Caco-2 (cell line): Measurements from ENCODE around the gene GRID1. TPM values are rescaled to one million over a fixed set of nuclear protein-coding genes. Genes with fewer than 3 reads are reported as not detected.

Experiments used
- BruUV-seq: library from RNA; stranded (reverse); fragments of 400-500 nt; replicated peaks from 2 replicates; lab custom pipeline; 2021; lab: Mats Ljungman, UMichigan
- CTCF ChIA-PET: fragments of 300-600 bp; sonication (Branson Sonifier 250); formaldehyde crosslinking; loops from one replicate; lab custom pipeline; 2022; ENCODE audit warnings: antibody characterized with exemption; lab: Charles Lee
- POLR2A ChIA-PET: fragments of 300-600 bp; sonication (Branson Sonifier 250); formaldehyde crosslinking; loops from one replicate; lab custom pipeline; 2022; ENCODE audit warnings: antibody characterized with exemption; lab: Charles Lee
- DNase-seq, 2 experiments: peaks; one replicate each; pipeline versions ENCODE4 v3.0.0 to v3.0.0-alpha.2; 2020 to 2022
- H3K27me3 ChIP-seq: replicated peaks from 2 replicates; pipeline ENCODE4 v1.6.0; 2011; ENCODE audit warnings: low read length; ENCODE audit not compliant: control insufficient read depth, insufficient read depth
- H3K36me3 ChIP-seq: 2 replicates; pipeline ENCODE4 v1.5.1; 2011; ENCODE audit warnings: low read length; ENCODE audit not compliant: control insufficient read depth, insufficient read depth
- H3K4me1 ChIP-seq: fragments of 250-450 bp; sonication (Bioruptor Pico); 2 replicates; pipeline ENCODE4 v1.5.1; 2020; ENCODE audit warnings: mild to moderate bottlenecking
- H3K4me3 ChIP-seq: 2 replicates; pipeline ENCODE4 v1.5.1; 2011; ENCODE audit warnings: low read depth, mild to moderate bottlenecking, control low read depth, low read length
- H3K9me3 ChIP-seq: fragments of 250-450 bp; sonication (Bioruptor Pico); 2 replicates; pipeline ENCODE4 v1.5.1; 2020; ENCODE audit warnings: mild to moderate bottlenecking, moderate library complexity
- H3K27ac Mint-ChIP-seq: one replicate; pipeline ENCODE4 v1.8.0; 2022; ENCODE audit warnings: mixed read lengths; ENCODE audit not compliant: unreplicated experiment
- H3K27me3 Mint-ChIP-seq: one replicate; pipeline ENCODE4 v1.8.0; 2022; ENCODE audit warnings: mixed read lengths; ENCODE audit not compliant: insufficient read depth, unreplicated experiment
- H3K36me3 Mint-ChIP-seq: one replicate; pipeline ENCODE4 v1.8.0; 2022; ENCODE audit warnings: mild to moderate bottlenecking, mixed read lengths; ENCODE audit not compliant: insufficient read depth, unreplicated experiment
- H3K4me1 Mint-ChIP-seq: one replicate; pipeline ENCODE4 v1.8.0; 2022; ENCODE audit warnings: low read depth, mixed read lengths; ENCODE audit not compliant: unreplicated experiment
- H3K4me3 Mint-ChIP-seq: one replicate; pipeline ENCODE4 v1.8.0; 2022; ENCODE audit warnings: mild to moderate bottlenecking, moderate library complexity, mixed read lengths; ENCODE audit not compliant: unreplicated experiment
- H3K9me3 Mint-ChIP-seq: one replicate; pipeline ENCODE4 v1.8.0; 2022; ENCODE audit warnings: mixed read lengths; ENCODE audit not compliant: unreplicated experiment
- CTCF ChIP-seq, 2 experiments: fragments of 200-600 bp in 1 of 2; IDR thresholded peaks; 1 replicate in 1 of 2; 2 replicates in 1 of 2; pipeline versions ENCODE4 v1.5.1 to v1.8.0; 2011 to 2022; ENCODE audit warnings: antibody characterized with exemption in 1 of 2, control low read depth in 1 of 2, inconsistent platforms in 1 of 2, low read depth in 1 of 2, low read length in 1 of 2, mild to moderate bottlenecking in 1 of 2, moderate library complexity in 1 of 2; ENCODE audit not compliant: insufficient read depth in 1 of 2, severe bottlenecking in 1 of 2, unreplicated experiment in 1 of 2
- intact Hi-C: fragments of 100-400 bp; cut with micrococcal nuclease; formaldehyde crosslinking; loops from one replicate; pipeline ENCODE4 v1.10.0; 2022; ENCODE audit not compliant: unreplicated experiment
- total RNA-seq: library from RNA; stranded (reverse); gene quantifications from 2 replicates; pipeline ENCODE4 v1.2.3, GENCODE V29; 2022

Gene GRID1
- total RNA-seq, 1 experiment from 2014 or later: 8.0 TPM

GRCh38 chr10:86311906-86312305 lies 54.7 kb downstream of the GRID1 start:
- Mint-ChIP-seq H3K27ac (no peak overlapping the region), H3K9me3 (no peaks in the 10 kb centered on the region), H3K4me3 (no peak overlapping the region), H3K27me3 (peaks cover 15% of the 10 kb centered on the region), H3K36me3 (peaks cover 4% of the 10 kb centered on the region), H3K4me1 (no peaks in the 10 kb centered on the region)
- H3K4me3 ChIP-seq: no peak overlapping the region
- no peak for TF ChIP-seq CTCF (IDR thresholded peaks at IDR 0.05; ENCODE audit: insufficient read depth in 1 of 2, low read depth in 1 of 2, low read length in 1 of 2, severe bottlenecking in 1 of 2, unreplicated experiment in 1 of 2)
- intact Hi-C loops: no loop called here
- no TSS peak for BruUV-seq
- ChIA-PET CTCF (no interaction called here), POLR2A (no interaction called here)
- H3K36me3 ChIP-seq: no peaks in the 10 kb centered on the region
- H3K9me3 ChIP-seq: no peaks in the 10 kb centered on the region
- no peak for DNase-seq
- H3K4me1 ChIP-seq: no peaks in the 10 kb centered on the region
- no peaks in the 10 kb centered on the region for H3K27me3 ChIP-seq

- BruUV-seq: no TSS peak
- H3K4me1 Mint-ChIP-seq: no peaks in the 10 kb centered on the region
- Histone ChIP-seq H3K27me3 (no peaks in the 10 kb centered on the region), H3K4me1 (no peaks in the 10 kb centered on the region), H3K4me3 (no peak overlapping the region), H3K9me3 (no peaks in the 10 kb centered on the region), H3K36me3 (no peaks in the 10 kb centered on the region)
- no peak overlapping the region for H3K4me3 Mint-ChIP-seq
- DNase-seq: no peak
- H3K27me3 Mint-ChIP-seq: peaks cover 15% of the 10 kb centered on the region
- CTCF ChIA-PET: no interaction called here
- H3K9me3 Mint-ChIP-seq: no peaks in the 10 kb centered on the region
- POLR2A ChIA-PET: no interaction called here
- H3K36me3 Mint-ChIP-seq: peaks cover 4% of the 10 kb centered on the region
- no peak overlapping the region for H3K27ac Mint-ChIP-seq
- intact Hi-C loops: no loop called here
- no peak for TF ChIP-seq CTCF (IDR thresholded peaks at IDR 0.05; ENCODE audit: insufficient read depth in 1 of 2, low read depth in 1 of 2, low read length in 1 of 2, severe bottlenecking in 1 of 2, unreplicated experiment in 1 of 2)
Measured at GRCh38 chr10:86311190-86311589, 55.4 kb downstream of the GRID1 start.

GRCh38 chr10:86310702-86311101 lies 55.9 kb downstream of the GRID1 start:
- CTCF ChIA-PET: no interaction called here

More at GRCh38 chr10:86310702-86311101, 55.9 kb downstream of the GRID1 start:
- TF ChIP-seq CTCF (IDR thresholded peaks at IDR 0.05; ENCODE audit: insufficient read depth in 1 of 2, low read depth in 1 of 2, low read length in 1 of 2, severe bottlenecking in 1 of 2, unreplicated experiment in 1 of 2): no peak
- no peak for DNase-seq
- Mint-ChIP-seq H3K4me3 (no peak overlapping the region), H3K27ac (no peak overlapping the region), H3K4me1 (no peaks in the 10 kb centered on the region), H3K36me3 (peaks cover 4% of the 10 kb centered on the region), H3K27me3 (peaks cover 13% of the 10 kb centered on the region), H3K9me3 (no peaks in the 10 kb centered on the region)
- Histone ChIP-seq H3K27me3 (no peaks in the 10 kb centered on the region), H3K4me1 (no peaks in the 10 kb centered on the region), H3K36me3 (no peaks in the 10 kb centered on the region), H3K4me3 (no peak overlapping the region), H3K9me3 (no peaks in the 10 kb centered on the region)
- no TSS peak for BruUV-seq
- intact Hi-C loops: no loop called here
- POLR2A ChIA-PET: no interaction called here
